SK-N-SH treated with all-trans-retinoic acid at 6 μM for 48 hours (cell line): ENCODE data around the gene SMAP1.

Source experiments
- ARNTL ChIP-seq: fragments of 450-650 bp; formaldehyde crosslinking; IDR thresholded peaks from 2 replicates; pipeline ENCODE4 v1.5.0; 2020; ENCODE audit warnings: low read depth, mild to moderate bottlenecking, moderate library complexity, borderline replicate concordance
- ESRRG ChIP-seq: fragments of 250-450 bp; sonication (Bioruptor Pico); IDR thresholded peaks from 2 replicates; pipeline ENCODE4 v1.6.1; 2021; ENCODE audit warnings: mild to moderate bottlenecking
- OSR1 ChIP-seq: fragments of 250-450 bp; sonication (Bioruptor Pico); IDR thresholded peaks from 2 replicates; pipeline ENCODE4 v1.8.0; 2022; ENCODE audit warnings: moderate library complexity, mild to moderate bottlenecking, inconsistent platforms
- SNAI2 ChIP-seq: fragments of 250-450 bp; sonication (Bioruptor Pico); IDR thresholded peaks from 2 replicates; pipeline ENCODE4 v1.5.0; 2020; ENCODE audit warnings: mild to moderate bottlenecking, moderate library complexity
- TOX ChIP-seq: fragments of 250-450 bp; sonication (Bioruptor Pico); IDR thresholded peaks from 2 replicates; pipeline ENCODE4 v1.8.0; 2021; ENCODE audit warnings: mild to moderate bottlenecking, moderate library complexity, borderline replicate concordance
- ZC3H10 ChIP-seq: fragments of 250-450 bp; sonication (Bioruptor Pico); IDR thresholded peaks from 2 replicates; pipeline ENCODE4 v1.5.1; 2021; ENCODE audit warnings: mild to moderate bottlenecking, moderate library complexity
- ZFP3 ChIP-seq: fragments of 250-450 bp; sonication (Bioruptor Pico); IDR thresholded peaks from 2 replicates; pipeline ENCODE4 v1.5.0; 2020; ENCODE audit warnings: mild to moderate bottlenecking, moderate library complexity
- ZFP30 ChIP-seq: fragments of 450-650 bp; formaldehyde crosslinking; IDR thresholded peaks from 2 replicates; pipeline ENCODE4 v1.5.0; 2022; ENCODE audit warnings: mild to moderate bottlenecking, moderate library complexity
- ZNF8 ChIP-seq: fragments of 450-650 bp; formaldehyde crosslinking; IDR thresholded peaks from 2 replicates; pipeline ENCODE4 v1.5.0; 2020; ENCODE audit warnings: mild to moderate bottlenecking, moderate library complexity
- TF ChIP-seq, protein P1 (sequence below): fragments of 250-450 bp; sonication (Bioruptor Pico); IDR thresholded peaks from 2 replicates; pipeline ENCODE4 v1.8.0; 2020; ENCODE audit warnings: mild to moderate bottlenecking, moderate library complexity, borderline replicate concordance
- TF ChIP-seq, protein P2 (sequence below): fragments of 250-450 bp; sonication (Bioruptor Pico); IDR thresholded peaks from 2 replicates; pipeline ENCODE4 v1.8.0; 2021; ENCODE audit warnings: low read depth, mild to moderate bottlenecking, moderate library complexity, borderline replicate concordance
- TF ChIP-seq, protein P3 (sequence below): fragments of 250-450 bp; sonication (Bioruptor Pico); IDR thresholded peaks from 2 replicates; pipeline ENCODE4 v1.5.1; 2020; ENCODE audit warnings: low read depth, mild to moderate bottlenecking, moderate library complexity
- TF ChIP-seq, protein P4 (sequence below): fragments of 250-450 bp; sonication (Bioruptor Pico); IDR thresholded peaks from 2 replicates; pipeline ENCODE4 v1.5.0; 2020; ENCODE audit warnings: mild to moderate bottlenecking, moderate library complexity

DNA sequence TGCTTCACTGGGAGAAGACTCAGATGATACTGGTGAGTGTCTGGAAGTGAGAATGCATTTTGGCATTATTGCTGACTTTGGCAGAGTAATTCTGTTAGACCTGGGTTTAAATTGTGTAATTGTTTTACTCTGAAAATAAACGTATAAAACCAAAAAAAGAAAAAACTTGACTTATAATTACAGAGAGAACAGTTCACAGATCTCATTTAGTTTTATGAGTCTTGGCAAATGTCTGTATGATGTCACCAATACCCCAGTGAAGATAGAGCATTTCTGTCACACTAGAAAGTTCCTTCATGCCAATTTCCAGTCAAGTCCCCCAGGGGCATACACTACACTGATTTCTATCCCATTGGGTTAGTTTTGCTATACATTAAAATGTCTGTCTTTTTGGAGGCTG lies 67.3 kb downstream of the SMAP1 start:
- TF ChIP-seq ZFP3 (CRISPR knock-in tag) (no peak), ZFP30 (CRISPR knock-in tag) (no peak), TOX (CRISPR knock-in tag) (no peak), ZNF8 (no peak), ARNTL (no peak), ESRRG (CRISPR knock-in tag) (no peak), ZC3H10 (CRISPR knock-in tag) (no peak), OSR1 (no peak), SNAI2 (CRISPR knock-in tag) (no peak)
- TF ChIP-seq, protein P1, sequence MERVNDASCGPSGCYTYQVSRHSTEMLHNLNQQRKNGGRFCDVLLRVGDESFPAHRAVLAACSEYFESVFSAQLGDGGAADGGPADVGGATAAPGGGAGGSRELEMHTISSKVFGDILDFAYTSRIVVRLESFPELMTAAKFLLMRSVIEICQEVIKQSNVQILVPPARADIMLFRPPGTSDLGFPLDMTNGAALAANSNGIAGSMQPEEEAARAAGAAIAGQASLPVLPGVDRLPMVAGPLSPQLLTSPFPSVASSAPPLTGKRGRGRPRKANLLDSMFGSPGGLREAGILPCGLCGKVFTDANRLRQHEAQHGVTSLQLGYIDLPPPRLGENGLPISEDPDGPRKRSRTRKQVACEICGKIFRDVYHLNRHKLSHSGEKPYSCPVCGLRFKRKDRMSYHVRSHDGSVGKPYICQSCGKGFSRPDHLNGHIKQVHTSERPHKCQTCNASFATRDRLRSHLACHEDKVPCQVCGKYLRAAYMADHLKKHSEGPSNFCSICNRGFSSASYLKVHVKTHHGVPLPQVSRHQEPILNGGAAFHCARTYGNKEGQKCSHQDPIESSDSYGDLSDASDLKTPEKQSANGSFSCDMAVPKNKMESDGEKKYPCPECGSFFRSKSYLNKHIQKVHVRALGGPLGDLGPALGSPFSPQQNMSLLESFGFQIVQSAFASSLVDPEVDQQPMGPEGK (CRISPR knock-in tag) = no peak
- TF ChIP-seq, protein P2, sequence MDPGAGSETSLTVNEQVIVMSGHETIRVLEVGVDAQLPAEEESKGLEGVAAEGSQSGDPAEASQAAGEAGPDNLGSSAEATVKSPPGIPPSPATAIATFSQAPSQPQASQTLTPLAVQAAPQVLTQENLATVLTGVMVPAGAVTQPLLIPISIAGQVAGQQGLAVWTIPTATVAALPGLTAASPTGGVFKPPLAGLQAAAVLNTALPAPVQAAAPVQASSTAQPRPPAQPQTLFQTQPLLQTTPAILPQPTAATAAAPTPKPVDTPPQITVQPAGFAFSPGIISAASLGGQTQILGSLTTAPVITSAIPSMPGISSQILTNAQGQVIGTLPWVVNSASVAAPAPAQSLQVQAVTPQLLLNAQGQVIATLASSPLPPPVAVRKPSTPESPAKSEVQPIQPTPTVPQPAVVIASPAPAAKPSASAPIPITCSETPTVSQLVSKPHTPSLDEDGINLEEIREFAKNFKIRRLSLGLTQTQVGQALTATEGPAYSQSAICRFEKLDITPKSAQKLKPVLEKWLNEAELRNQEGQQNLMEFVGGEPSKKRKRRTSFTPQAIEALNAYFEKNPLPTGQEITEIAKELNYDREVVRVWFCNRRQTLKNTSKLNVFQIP = no peak
- TF ChIP-seq, protein P3, sequence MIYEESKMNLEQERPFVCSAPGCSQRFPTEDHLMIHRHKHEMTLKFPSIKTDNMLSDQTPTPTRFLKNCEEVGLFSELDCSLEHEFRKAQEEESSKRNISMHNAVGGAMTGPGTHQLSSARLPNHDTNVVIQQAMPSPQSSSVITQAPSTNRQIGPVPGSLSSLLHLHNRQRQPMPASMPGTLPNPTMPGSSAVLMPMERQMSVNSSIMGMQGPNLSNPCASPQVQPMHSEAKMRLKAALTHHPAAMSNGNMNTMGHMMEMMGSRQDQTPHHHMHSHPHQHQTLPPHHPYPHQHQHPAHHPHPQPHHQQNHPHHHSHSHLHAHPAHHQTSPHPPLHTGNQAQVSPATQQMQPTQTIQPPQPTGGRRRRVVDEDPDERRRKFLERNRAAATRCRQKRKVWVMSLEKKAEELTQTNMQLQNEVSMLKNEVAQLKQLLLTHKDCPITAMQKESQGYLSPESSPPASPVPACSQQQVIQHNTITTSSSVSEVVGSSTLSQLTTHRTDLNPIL (CRISPR knock-in tag) = no peak
- TF ChIP-seq, protein P4, sequence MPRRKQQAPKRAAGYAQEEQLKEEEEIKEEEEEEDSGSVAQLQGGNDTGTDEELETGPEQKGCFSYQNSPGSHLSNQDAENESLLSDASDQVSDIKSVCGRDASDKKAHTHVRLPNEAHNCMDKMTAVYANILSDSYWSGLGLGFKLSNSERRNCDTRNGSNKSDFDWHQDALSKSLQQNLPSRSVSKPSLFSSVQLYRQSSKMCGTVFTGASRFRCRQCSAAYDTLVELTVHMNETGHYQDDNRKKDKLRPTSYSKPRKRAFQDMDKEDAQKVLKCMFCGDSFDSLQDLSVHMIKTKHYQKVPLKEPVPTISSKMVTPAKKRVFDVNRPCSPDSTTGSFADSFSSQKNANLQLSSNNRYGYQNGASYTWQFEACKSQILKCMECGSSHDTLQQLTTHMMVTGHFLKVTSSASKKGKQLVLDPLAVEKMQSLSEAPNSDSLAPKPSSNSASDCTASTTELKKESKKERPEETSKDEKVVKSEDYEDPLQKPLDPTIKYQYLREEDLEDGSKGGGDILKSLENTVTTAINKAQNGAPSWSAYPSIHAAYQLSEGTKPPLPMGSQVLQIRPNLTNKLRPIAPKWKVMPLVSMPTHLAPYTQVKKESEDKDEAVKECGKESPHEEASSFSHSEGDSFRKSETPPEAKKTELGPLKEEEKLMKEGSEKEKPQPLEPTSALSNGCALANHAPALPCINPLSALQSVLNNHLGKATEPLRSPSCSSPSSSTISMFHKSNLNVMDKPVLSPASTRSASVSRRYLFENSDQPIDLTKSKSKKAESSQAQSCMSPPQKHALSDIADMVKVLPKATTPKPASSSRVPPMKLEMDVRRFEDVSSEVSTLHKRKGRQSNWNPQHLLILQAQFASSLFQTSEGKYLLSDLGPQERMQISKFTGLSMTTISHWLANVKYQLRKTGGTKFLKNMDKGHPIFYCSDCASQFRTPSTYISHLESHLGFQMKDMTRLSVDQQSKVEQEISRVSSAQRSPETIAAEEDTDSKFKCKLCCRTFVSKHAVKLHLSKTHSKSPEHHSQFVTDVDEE (CRISPR knock-in tag) = no peak
